HepG2 (cell line): ENCODE data around the gene MRPL50. TPM values are rescaled to one million over a fixed set of nuclear protein-coding genes. Genes with fewer than 3 reads are reported as not detected.

Source experiments
- DZIP1 ChIP-seq: sonication (generic); formaldehyde crosslinking; IDR thresholded peaks from 2 replicates; pipeline ENCODE4 v1.5.0; 2020; ENCODE audit warnings: mild to moderate bottlenecking, missing genetic modification reagents
- ELF3 ChIP-seq: IDR thresholded peaks from 2 replicates; pipeline ENCODE4 v1.6.1; 2016; ENCODE audit warnings: missing genetic modification reagents, missing compliant biosample characterization
- ESRRA ChIP-seq: sonication (generic); formaldehyde crosslinking; IDR thresholded peaks from 2 replicates; pipeline ENCODE4 v1.5.1; 2020; ENCODE audit warnings: mild to moderate bottlenecking, low read depth, missing genetic modification reagents
- KLF9 ChIP-seq: IDR thresholded peaks from 2 replicates; pipeline ENCODE4 v1.6.1; 2016; ENCODE audit warnings: low read depth
- MATR3 ChIP-seq: sonication (generic); formaldehyde crosslinking; IDR thresholded peaks from 2 replicates; pipeline ENCODE4 v1.4.0; 2020; ENCODE audit warnings: missing genetic modification reagents
- NFYB ChIP-seq: sonication (generic); formaldehyde crosslinking; IDR thresholded peaks from 2 replicates; pipeline ENCODE4 v1.4.0; 2020; ENCODE audit warnings: missing genetic modification reagents
- PCBP2 ChIP-seq: fragments of 200-400 bp; formaldehyde crosslinking; optimal IDR thresholded peaks from 2 replicates; pipeline ENCODE3; 2018; ENCODE audit warnings: low read length, low read depth; ENCODE audit not compliant: poor library complexity, severe bottlenecking
- PHF20 ChIP-seq: sonication (generic); formaldehyde crosslinking; IDR thresholded peaks from 2 replicates; pipeline ENCODE4 v1.5.0; 2020; ENCODE audit warnings: mild to moderate bottlenecking, missing genetic modification reagents
- SP140L ChIP-seq: sonication (generic); formaldehyde crosslinking; IDR thresholded peaks from 2 replicates; pipeline ENCODE4 v1.4.0; 2020; ENCODE audit warnings: missing genetic modification reagents, borderline replicate concordance
- TSC22D2 ChIP-seq: sonication (generic); formaldehyde crosslinking; IDR thresholded peaks from 2 replicates; pipeline ENCODE4 v1.5.1; 2020; ENCODE audit warnings: missing genetic modification reagents, mild to moderate bottlenecking, borderline replicate concordance
- ZBTB8A ChIP-seq: sonication (generic); formaldehyde crosslinking; IDR thresholded peaks from 2 replicates; pipeline ENCODE4 v1.4.0; 2020; ENCODE audit warnings: mild to moderate bottlenecking, low read depth, missing genetic modification reagents, borderline replicate concordance
- ZNF10 ChIP-seq: sonication (generic); formaldehyde crosslinking; IDR thresholded peaks from 2 replicates; pipeline ENCODE4 v1.4.0; 2020; ENCODE audit warnings: mild to moderate bottlenecking, low read depth, missing genetic modification reagents, borderline replicate concordance
- ZNF207 ChIP-seq: fragments of 450-650 bp; IDR thresholded peaks from 2 replicates; pipeline ENCODE4 v1.6.1; 2016; ENCODE audit warnings: antibody characterized with exemption, borderline replicate concordance
- ZNF24 ChIP-seq: fragments of 450-650 bp; IDR thresholded peaks from 2 replicates; pipeline ENCODE4 v1.6.1; 2017; ENCODE audit warnings: antibody characterized with exemption, mild to moderate bottlenecking
- ZNF546 ChIP-seq: sonication (generic); formaldehyde crosslinking; conservative IDR thresholded peaks from 2 replicates; pipeline ENCODE4 v1.8.1; 2023; ENCODE audit warnings: mild to moderate bottlenecking, missing genetic modification reagents
- ZNF563 ChIP-seq: sonication (generic); formaldehyde crosslinking; IDR thresholded peaks from 2 replicates; pipeline ENCODE4 v1.8.0; 2022; ENCODE audit warnings: mild to moderate bottlenecking, moderate library complexity, missing genetic modification reagents
- ZNF597 ChIP-seq: sonication (generic); formaldehyde crosslinking; IDR thresholded peaks from 2 replicates; pipeline ENCODE4 v1.5.0; 2020; ENCODE audit warnings: missing genetic modification reagents
- ZSCAN25 ChIP-seq: sonication (generic); formaldehyde crosslinking; IDR thresholded peaks from 2 replicates; pipeline ENCODE4 v1.8.0; 2022; ENCODE audit warnings: mild to moderate bottlenecking, missing genetic modification reagents
- polyA plus RNA-seq, 8 experiments: library from polyadenylated mRNA; depleted of rRNA in 3 of 8; stranded (reverse) in 7 of 8; unstranded in 1 of 8; fragments of >200 nt; fragmentation: Illumina TruSeq in 4 of 8; extraction: Trizol in 4 of 8; gene quantifications; 2 replicates each; pipeline versions ENCODE4 v1.2.1 to v1.2.3, GENCODE V29; 2011 to 2016; ENCODE audit warnings: low read depth in 4 of 8, missing spikeins in 1 of 8, mixed read lengths in 1 of 8; ENCODE audit not compliant: insufficient read depth in 1 of 8
- total RNA-seq, 5 experiments: library from RNA; depleted of rRNA; stranded (reverse); fragments of >200 nt; fragmentation: Illumina TruSeq; extraction: Trizol; gene quantifications; 2 replicates each; pipeline ENCODE4 v1.2.3, GENCODE V29; 2016; ENCODE audit warnings: low read depth in 1 of 5
- TF ChIP-seq, protein P1 (sequence below): sonication (generic); formaldehyde crosslinking; IDR thresholded peaks from 2 replicates; pipeline ENCODE4 v1.4.0; 2020; ENCODE audit warnings: missing genetic modification reagents
- TF ChIP-seq, protein P2 (sequence below): sonication (generic); formaldehyde crosslinking; IDR thresholded peaks from 2 replicates; pipeline ENCODE4 v1.4.0; 2020; ENCODE audit warnings: missing genetic modification reagents

MRPL50 gene
- total and polyA plus RNA-seq, 2 of the 13 experiments (the other 11 are each of a cell fraction or from before 2014, with no cell fraction given), result 37.1 to 70.0 TPM

- TF ChIP-seq ZNF563 (CRISPR knock-in tag) (no peak), TSC22D2 (CRISPR knock-in tag) (no peak), ESRRA (CRISPR knock-in tag) (peak; percentile 44; the same call in 1 of the 2 replicates), KLF9 (peak; percentile 82; the same call in 1 of the 2 replicates), NFYB (CRISPR knock-in tag) (no peak), PHF20 (CRISPR knock-in tag) (no peak), MATR3 (CRISPR knock-in tag) (no peak), ZNF24 (0 out of 2 replicates have a peak, but pooled peaks have one; percentile 23), ZNF207 (no peak), DZIP1 (CRISPR knock-in tag) (no peak), ZNF597 (CRISPR knock-in tag) (no peak), ZSCAN25 (CRISPR knock-in tag) (peak; percentile 55; the same call in 1 of the 2 replicates), ELF3 (CRISPR knock-in tag) (peak; percentile 56), ZNF10 (CRISPR knock-in tag) (no peak), ZBTB8A (CRISPR knock-in tag) (no peak), SP140L (CRISPR knock-in tag) (no peak), PCBP2 (no peak), ZNF546 (CRISPR knock-in tag) (no peak)
- TF ChIP-seq, protein P1, sequence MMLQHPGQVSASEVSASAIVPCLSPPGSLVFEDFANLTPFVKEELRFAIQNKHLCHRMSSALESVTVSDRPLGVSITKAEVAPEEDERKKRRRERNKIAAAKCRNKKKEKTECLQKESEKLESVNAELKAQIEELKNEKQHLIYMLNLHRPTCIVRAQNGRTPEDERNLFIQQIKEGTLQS (CRISPR knock-in tag), result no peak
- TF ChIP-seq, protein P2, sequence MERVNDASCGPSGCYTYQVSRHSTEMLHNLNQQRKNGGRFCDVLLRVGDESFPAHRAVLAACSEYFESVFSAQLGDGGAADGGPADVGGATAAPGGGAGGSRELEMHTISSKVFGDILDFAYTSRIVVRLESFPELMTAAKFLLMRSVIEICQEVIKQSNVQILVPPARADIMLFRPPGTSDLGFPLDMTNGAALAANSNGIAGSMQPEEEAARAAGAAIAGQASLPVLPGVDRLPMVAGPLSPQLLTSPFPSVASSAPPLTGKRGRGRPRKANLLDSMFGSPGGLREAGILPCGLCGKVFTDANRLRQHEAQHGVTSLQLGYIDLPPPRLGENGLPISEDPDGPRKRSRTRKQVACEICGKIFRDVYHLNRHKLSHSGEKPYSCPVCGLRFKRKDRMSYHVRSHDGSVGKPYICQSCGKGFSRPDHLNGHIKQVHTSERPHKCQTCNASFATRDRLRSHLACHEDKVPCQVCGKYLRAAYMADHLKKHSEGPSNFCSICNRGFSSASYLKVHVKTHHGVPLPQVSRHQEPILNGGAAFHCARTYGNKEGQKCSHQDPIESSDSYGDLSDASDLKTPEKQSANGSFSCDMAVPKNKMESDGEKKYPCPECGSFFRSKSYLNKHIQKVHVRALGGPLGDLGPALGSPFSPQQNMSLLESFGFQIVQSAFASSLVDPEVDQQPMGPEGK (CRISPR knock-in tag), result peak; percentile 32; the same call in 1 of the 2 replicates
Measured at GRCh38 chr9:101421653-101422065, 23.2 kb upstream of the MRPL50 start (continued).
